Activated CD8-positive, alpha-beta memory T cell treated with anti-CD3 and anti-CD28 coated beads for 48 hours (primary cell): Measurements from ENCODE around the gene NR4A1.
"Not testable (repeated sequence)": the region's sequence is repeated elsewhere in the genome, so short reads cannot be mapped to it uniquely, and the experiment has no call there.

ENCODE experiments used
- DNase-seq, 3 experiments: peaks; one replicate each; pipeline ENCODE4 v3.0.0-alpha.2; 2020; ENCODE audit warnings: low read depth in 2 of 3, low spot score in 2 of 3

The NR4A1 gene

GRCh38 chr12:52093346-52093745 lies 42.1 kb downstream of the NR4A1 start:
- no peak for DNase-seq

GRCh38 chr12:52096332-52097044 lies 45.2 kb downstream of the NR4A1 start:
- no peak for DNase-seq

GRCh38 chr12:52097045-52097666 lies 45.9 kb downstream of the NR4A1 start:
- no peak for DNase-seq

GRCh38 chr12:52104431-52105089 lies 53.3 kb downstream of the NR4A1 start:
- not testable (repeated sequence) for DNase-seq
